Psoas muscle (tissue), 8 donors: ENCODE results near the gene PDLIM1. TPM values are rescaled to one million over a fixed set of nuclear protein-coding genes. Genes with fewer than 3 reads are reported as not detected.

Experiments used
- ATAC-seq, 4 donors: fragments of 200-7000 bp; cut with Tn5 transposase; one replicate each; pipeline ENCODE4 v1.9.1; 2020; ENCODE audit warnings: moderate library complexity in 3 of 4, mild to moderate bottlenecking in 2 of 4
- DNase-seq, 2 donors: peaks; one replicate each; pipeline ENCODE4 v3.0.0-alpha.2; 2020
- H3K27ac ChIP-seq: fragments of 200-600 bp; one replicate; pipeline ENCODE4 v1.8.0; 2022
- H3K27me3 ChIP-seq, 3 donors: fragments of 200-600 bp in 1 of 3; one replicate each; pipeline versions ENCODE4 v1.6.1 to v1.8.0; 2013 to 2022; ENCODE audit warnings: low read length in 2 of 3, mild to moderate bottlenecking in 2 of 3, moderate library complexity in 1 of 3; ENCODE audit not compliant: insufficient read depth in 3 of 3
- H3K36me3 ChIP-seq, 2 donors: fragments of 200-600 bp in 1 of 2; one replicate each; pipeline versions ENCODE4 v1.6.1 to v1.8.0; 2013 to 2022; ENCODE audit warnings: low read depth in 1 of 2, mild to moderate bottlenecking in 1 of 2, moderate library complexity in 1 of 2; ENCODE audit not compliant: insufficient read depth in 1 of 2
- H3K4me1 ChIP-seq: fragments of 200-600 bp; one replicate; pipeline ENCODE4 v1.8.0; 2022
- H3K4me3 ChIP-seq: fragments of 200-600 bp; one replicate; pipeline ENCODE4 v1.8.0; 2022; ENCODE audit warnings: mild to moderate bottlenecking
- H3K9me3 ChIP-seq: fragments of 200-600 bp; one replicate; pipeline ENCODE4 v1.8.0; 2022
- CTCF ChIP-seq: fragments of 200-600 bp; IDR thresholded peaks from one replicate; pipeline ENCODE4 v1.8.0; 2022; ENCODE audit warnings: antibody characterized with exemption
- WGBS, 3 donors: extraction: QIAGEN DNeasy Blood & Tissue Kit; methylation state at CpG; one replicate each; pipeline versions ENCODE4 v1.1.6 to v1.1.7; 2013; 5-methylcytosine and 5-hydroxymethylcytosine counted together
- intact Hi-C, 2 donors: fragments of 100-400 bp; cut with DNase I; formaldehyde crosslinking; loops; one replicate each; pipeline versions ENCODE4 v1.11.0 to v1.14.2; 2022
- polyA plus RNA-seq, 3 donors: library from polyadenylated mRNA; stranded (reverse); fragments of 200-250 nt; gene quantifications; one replicate each; pipeline ENCODE4 v1.2.3, GENCODE V29; 2013
- total RNA-seq, 4 donors: library from RNA; stranded (reverse); fragmentation: NEBNext Ultra II Directional in 2 of 4; extraction: Animal tissue kit (Norgen Biotek cat#: 25700) in 2 of 4; gene quantifications; one replicate each; pipeline versions ENCODE4 v1.2.1 to v1.2.4, GENCODE V29; 2021 to 2023
- donor health status: healthy with polysubstance abuse.
- donor health status: DM: no; HTN: no; CAD: no; lungs with moderate emphysema.
- donor health status: Bipolar disorder and iron deficiency.
- donor health status: healthy.
- donor health status: DM: yes; HTN: yes; CAD: no.
- donor health status: DM: no; HTN: no; CAD: no.
- donor health status: DM: no; HTN: no; CAD: no.
- donor health status: DM: yes; HTN: yes; CAD: no.

Gene PDLIM1
- total and polyA plus RNA-seq, 7 donors = 97.3 to 504 (median 325) TPM

- WGBS, 3 donors = 83 to 89% (median 88%) methylated on average over 12 of the region's 12 CpGs
- H3K9me3 ChIP-seq = no peaks in the 10 kb centered on the region
- intact Hi-C loops = loop anchor here in 1 of 2 donors (5.0 kb wide), 1 partner anchor 55 kb away; no protein-coding TSS in a partner anchor
- ATAC-seq = no peak
- H3K27me3 ChIP-seq = no peaks in the 10 kb centered on the region
- H3K36me3 ChIP-seq = peaks cover 3 to 63% of the 10 kb centered on the region in 2 donors
- DNase-seq = no peak
- H3K4me1 ChIP-seq = peaks cover 8% of the 10 kb centered on the region
- no peak overlapping the region for H3K27ac ChIP-seq
- TF ChIP-seq CTCF = no peak
- no peak overlapping the region for H3K4me3 ChIP-seq
Measured at GRCh38 chr10:95237376-95238170, 53.2 kb downstream of the PDLIM1 start.

GRCh38 chr10:95236068-95236903, 54.5 kb downstream of the PDLIM1 start:
- ATAC-seq (peak; percentile 26 to 52 (median 35)), DNase-seq (no peak)
- intact Hi-C loops = loop anchor here in 1 of 2 donors (5.0 kb wide), 1 partner anchor 54 kb away; no protein-coding TSS in a partner anchor
- WGBS, 3 donors = 57 to 65% (median 58%) methylated on average over 6 of the region's 6 CpGs
- Histone ChIP-seq H3K4me1 (peaks cover 8% of the 10 kb centered on the region), H3K36me3 (peaks cover 3 to 66% of the 10 kb centered on the region in 2 donors), H3K27me3 (no peaks in the 10 kb centered on the region), H3K27ac (no peak overlapping the region), H3K9me3 (no peaks in the 10 kb centered on the region), H3K4me3 (no peak overlapping the region)
- TF ChIP-seq CTCF = no peak

GRCh38 chr10:95235676-95236067, 55.1 kb downstream of the PDLIM1 start:
- no peak for TF ChIP-seq CTCF
- ATAC-seq (peak in 1 of 4 donors; percentile 4), DNase-seq (no peak)
- Histone ChIP-seq H3K27me3 (no peaks in the 10 kb centered on the region), H3K9me3 (no peaks in the 10 kb centered on the region), H3K4me1 (peaks cover 8% of the 10 kb centered on the region), H3K27ac (no peak overlapping the region), H3K36me3 (peaks cover 3 to 62% of the 10 kb centered on the region in 2 donors), H3K4me3 (no peak overlapping the region)
- 45 to 61% (median 54%) methylated on average over 3 of the region's 3 CpGs for WGBS, 3 donors
- intact Hi-C loops = loop anchor here in 1 of 2 donors (5.0 kb wide), 1 partner anchor 53 kb away; no protein-coding TSS in a partner anchor

DNA sequence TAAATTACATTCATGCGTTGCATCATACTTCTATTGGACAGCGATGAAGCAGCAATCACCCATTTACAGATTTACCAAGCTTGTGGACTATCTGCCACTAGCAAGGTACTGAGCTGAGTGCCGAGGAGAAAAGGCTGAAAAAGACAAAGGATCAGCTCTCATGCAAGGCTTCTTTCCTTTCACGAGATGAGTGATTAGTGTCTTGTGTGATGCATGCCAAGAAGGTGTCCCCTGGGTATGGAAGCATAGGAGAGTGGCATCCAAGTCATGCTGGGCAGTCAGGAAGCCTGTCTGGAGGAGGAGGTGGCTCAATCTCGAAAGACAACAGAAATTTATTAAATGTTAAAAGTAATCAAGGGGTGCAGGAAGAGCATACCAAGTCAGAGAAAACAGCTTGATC, 55.9 kb downstream of the PDLIM1 start:
- Histone ChIP-seq H3K4me1 (peaks cover 8% of the 10 kb centered on the region), H3K4me3 (no peak overlapping the region), H3K36me3 (peaks cover 3 to 55% of the 10 kb centered on the region in 2 donors), H3K27ac (no peak overlapping the region), H3K9me3 (no peaks in the 10 kb centered on the region), H3K27me3 (no peaks in the 10 kb centered on the region)
- TF ChIP-seq CTCF = no peak
- DNase-seq = no peak
- no peak for ATAC-seq
- 68 to 70% (median 68%) methylated on average over 5 of the region's 5 CpGs for WGBS, 3 donors
- intact Hi-C loops = loop anchor here in 1 of 2 donors (5.0 kb wide), 1 partner anchor 53 kb away; no protein-coding TSS in a partner anchor
